Psoas muscle (tissue), 8 donors: ENCODE results near the gene RFC3. TPM values are rescaled to one million over a fixed set of nuclear protein-coding genes. Genes with fewer than 3 reads are reported as not detected.

Source experiments
- ATAC-seq, 4 donors: fragments of 200-7000 bp; cut with Tn5 transposase; one replicate each; pipeline ENCODE4 v1.9.1; 2020; ENCODE audit warnings: moderate library complexity in 3 of 4, mild to moderate bottlenecking in 2 of 4
- DNase-seq, 2 donors: peaks; one replicate each; pipeline ENCODE4 v3.0.0-alpha.2; 2020
- H3K27ac ChIP-seq: fragments of 200-600 bp; one replicate; pipeline ENCODE4 v1.8.0; 2022
- H3K27me3 ChIP-seq, 3 donors: fragments of 200-600 bp in 1 of 3; one replicate each; pipeline versions ENCODE4 v1.6.1 to v1.8.0; 2013 to 2022; ENCODE audit warnings: low read length in 2 of 3, mild to moderate bottlenecking in 2 of 3, moderate library complexity in 1 of 3; ENCODE audit not compliant: insufficient read depth in 3 of 3
- H3K36me3 ChIP-seq, 2 donors: fragments of 200-600 bp in 1 of 2; one replicate each; pipeline versions ENCODE4 v1.6.1 to v1.8.0; 2013 to 2022; ENCODE audit warnings: low read depth in 1 of 2, mild to moderate bottlenecking in 1 of 2, moderate library complexity in 1 of 2; ENCODE audit not compliant: insufficient read depth in 1 of 2
- H3K4me1 ChIP-seq: fragments of 200-600 bp; one replicate; pipeline ENCODE4 v1.8.0; 2022
- H3K4me3 ChIP-seq: fragments of 200-600 bp; one replicate; pipeline ENCODE4 v1.8.0; 2022; ENCODE audit warnings: mild to moderate bottlenecking
- H3K9me3 ChIP-seq: fragments of 200-600 bp; one replicate; pipeline ENCODE4 v1.8.0; 2022
- CTCF ChIP-seq: fragments of 200-600 bp; IDR thresholded peaks from one replicate; pipeline ENCODE4 v1.8.0; 2022; ENCODE audit warnings: antibody characterized with exemption
- WGBS, 3 donors: extraction: QIAGEN DNeasy Blood & Tissue Kit; methylation state at CpG; one replicate each; pipeline versions ENCODE4 v1.1.6 to v1.1.7; 2013; 5-methylcytosine and 5-hydroxymethylcytosine counted together
- intact Hi-C, 2 donors: fragments of 100-400 bp; cut with DNase I; formaldehyde crosslinking; loops; one replicate each; pipeline versions ENCODE4 v1.11.0 to v1.14.2; 2022
- polyA plus RNA-seq, 3 donors: library from polyadenylated mRNA; stranded (reverse); fragments of 200-250 nt; gene quantifications; one replicate each; pipeline ENCODE4 v1.2.3, GENCODE V29; 2013
- total RNA-seq, 4 donors: library from RNA; stranded (reverse); fragmentation: NEBNext Ultra II Directional in 2 of 4; extraction: Animal tissue kit (Norgen Biotek cat#: 25700) in 2 of 4; gene quantifications; one replicate each; pipeline versions ENCODE4 v1.2.1 to v1.2.4, GENCODE V29; 2021 to 2023
- donor health status: healthy with polysubstance abuse.
- donor health status: DM: no; HTN: no; CAD: no; lungs with moderate emphysema.
- donor health status: Bipolar disorder and iron deficiency.
- donor health status: healthy.
- donor health status: DM: yes; HTN: yes; CAD: no.
- donor health status: DM: no; HTN: no; CAD: no.
- donor health status: DM: no; HTN: no; CAD: no.
- donor health status: DM: yes; HTN: yes; CAD: no.

The RFC3 gene
- total and polyA plus RNA-seq, 7 donors: 1.6 to 3.8 (median 2.7) TPM

DNA sequence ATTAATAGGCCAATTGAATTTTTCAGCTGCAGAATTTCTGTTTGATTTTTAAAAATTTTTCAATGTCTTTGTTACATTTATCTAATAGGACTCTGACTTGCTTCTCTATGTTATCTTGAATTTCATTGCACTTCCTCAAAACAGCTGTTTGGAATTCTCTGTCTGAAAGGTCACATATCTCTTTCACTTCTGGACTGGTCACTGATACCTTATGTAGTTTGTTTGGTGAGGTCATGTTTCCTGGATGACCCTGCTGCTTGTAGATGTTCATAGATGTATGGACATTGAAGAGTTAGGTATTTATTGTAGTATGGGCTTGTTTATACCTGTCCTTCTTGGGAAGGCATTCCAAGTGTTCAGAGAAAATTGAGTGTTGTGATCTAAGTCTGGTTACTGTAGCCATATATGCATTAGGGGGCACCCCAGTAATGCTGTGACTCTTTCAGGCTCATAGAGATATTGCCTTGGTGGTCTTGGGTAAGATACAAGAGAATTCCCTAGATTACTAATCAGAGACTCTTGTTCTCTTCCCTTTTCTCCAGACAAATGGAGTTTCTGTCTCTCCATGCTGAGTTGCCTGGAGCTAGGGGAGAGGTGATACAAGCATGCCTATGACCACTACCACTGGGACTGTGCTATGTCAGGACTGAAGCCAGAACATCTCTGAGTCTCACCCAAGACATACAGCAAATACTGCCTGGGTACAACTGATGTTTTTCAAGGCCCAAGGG, 27.8 kb downstream of the RFC3 start:
- no peak for DNase-seq
- Histone ChIP-seq H3K4me3 (no peak overlapping the region), H3K27me3 (no peaks in the 10 kb centered on the region), H3K36me3 (no peaks in the 10 kb centered on the region), H3K9me3 (no peaks in the 10 kb centered on the region), H3K4me1 (no peaks in the 10 kb centered on the region), H3K27ac (no peak overlapping the region)
- no peak for TF ChIP-seq CTCF
- ATAC-seq: no peak
- intact Hi-C loops: no loop called here

DNA sequence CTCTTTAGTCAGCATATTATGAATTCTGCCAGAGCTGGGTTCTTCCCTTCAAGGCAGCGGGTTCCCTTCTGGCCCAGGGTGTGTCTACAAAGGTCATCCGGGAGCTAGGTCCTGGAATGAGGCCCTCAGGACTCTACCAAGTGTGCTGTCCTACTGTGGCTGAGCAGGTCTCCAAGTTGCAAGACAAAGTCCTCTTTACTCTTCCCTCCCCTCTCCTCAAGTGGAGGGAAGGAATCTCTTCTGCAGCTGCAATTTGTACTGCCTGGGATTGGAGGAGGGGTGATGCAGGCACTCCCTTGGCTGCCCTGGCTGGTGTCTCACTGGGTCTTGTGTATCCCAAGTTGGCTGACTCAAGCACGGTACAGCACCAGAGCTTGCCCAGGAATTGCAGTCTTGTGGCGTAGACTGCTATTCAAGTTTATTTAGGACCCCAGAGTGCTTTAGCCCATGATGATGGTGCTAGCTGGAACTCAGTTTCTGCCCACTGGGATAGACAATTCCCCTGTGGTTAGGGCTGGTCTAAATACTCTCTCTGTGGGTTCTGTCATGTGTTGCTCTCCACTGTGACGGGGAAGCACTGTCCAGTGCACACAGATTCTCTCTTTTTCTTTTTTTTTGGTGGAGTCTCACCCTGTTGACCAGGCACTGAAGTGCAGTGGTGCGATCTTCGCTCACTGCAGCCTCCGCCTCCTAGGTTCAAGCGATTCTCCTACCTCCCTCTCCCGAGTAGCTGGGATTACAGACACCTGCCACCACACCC, 28.5 kb downstream of the RFC3 start:
- Histone ChIP-seq H3K27me3 (no peaks in the 10 kb centered on the region), H3K4me1 (no peaks in the 10 kb centered on the region), H3K4me3 (no peak overlapping the region), H3K27ac (no peak overlapping the region), H3K36me3 (no peaks in the 10 kb centered on the region), H3K9me3 (no peaks in the 10 kb centered on the region)
- intact Hi-C loops: no loop called here
- TF ChIP-seq CTCF: no peak
- no peak for DNase-seq
- 96 to 99% (median 96%) methylated on average over 10 of the region's 10 CpGs for WGBS, 3 donors
- ATAC-seq: no peak

- ATAC-seq (no peak), DNase-seq (no peak)
- H3K9me3 ChIP-seq: no peaks in the 10 kb centered on the region
- no peak for TF ChIP-seq CTCF
- H3K36me3 ChIP-seq: no peaks in the 10 kb centered on the region
- no peaks in the 10 kb centered on the region for H3K4me1 ChIP-seq
- intact Hi-C loops: no loop called here
- H3K27ac ChIP-seq: no peak overlapping the region
- H3K4me3 ChIP-seq: no peak overlapping the region
- no peaks in the 10 kb centered on the region for H3K27me3 ChIP-seq
Observed at GRCh38 chr13:33849211-33849610, 31.3 kb downstream of the RFC3 start.

DNA sequence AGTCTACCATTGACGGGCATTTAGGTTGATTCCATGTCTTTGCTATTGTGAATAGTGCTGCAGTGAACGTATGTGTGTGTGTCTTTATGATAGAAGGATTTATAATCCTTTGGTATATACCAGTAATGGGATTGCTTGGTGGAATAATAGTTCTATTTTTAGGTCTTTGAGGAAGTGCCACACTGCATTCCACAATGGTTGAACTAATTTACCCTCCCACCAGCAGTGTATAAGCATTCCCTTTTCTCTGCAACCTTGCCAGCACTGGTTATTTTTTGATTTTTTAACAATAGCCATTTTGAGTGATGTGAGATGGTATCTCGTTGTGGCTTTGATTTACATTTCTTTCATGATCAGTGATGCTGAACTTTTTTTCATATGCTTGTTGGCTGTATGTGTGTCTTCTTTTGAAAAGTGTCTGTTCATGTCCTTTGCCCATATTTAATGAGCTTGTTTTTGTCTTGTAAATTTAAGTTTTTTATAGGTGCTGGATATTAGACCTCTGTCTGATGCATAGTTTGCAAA, 37.5 kb downstream of the RFC3 start:
- Histone ChIP-seq H3K4me1 (no peaks in the 10 kb centered on the region), H3K4me3 (no peak overlapping the region), H3K27me3 (no peaks in the 10 kb centered on the region), H3K27ac (no peak overlapping the region), H3K9me3 (no peaks in the 10 kb centered on the region), H3K36me3 (no peaks in the 10 kb centered on the region)
- intact Hi-C loops: no loop called here
- ATAC-seq: no peak
- 79 to 91% (median 89%) methylated on average over 3 of the region's 3 CpGs for WGBS, 3 donors
- TF ChIP-seq CTCF: no peak
- no peak for DNase-seq
